HepG2 (cell line): Measurements from ENCODE around the gene CRLF3. TPM values are rescaled to one million over a fixed set of nuclear protein-coding genes. Genes with fewer than 3 reads are reported as not detected.

ENCODE experiments used
- ATAC-seq: fragments of 200-7000 bp; cut with Tn5 transposase; 3 replicates; pipeline ENCODE4 v1.9.1; 2020; ENCODE audit warnings: mild to moderate bottlenecking, moderate library complexity
- BruUV-seq: library from RNA; stranded (reverse); fragments of 400-500 nt; replicated peaks from 2 replicates; lab custom pipeline; 2021; lab: Mats Ljungman, UMichigan
- CTCF ChIA-PET: fragments of 300-600 bp; formaldehyde crosslinking; extraction: SDS; loops from one replicate; lab custom pipeline; 2021; ENCODE audit warnings: low total read pairs, inconsistent platforms, low intra/inter-chr PET ratio; lab: Yijun Ruan, JAX
- POLR2A ChIA-PET: fragments of 350-600 bp; sonication (Branson Sonifier 250); formaldehyde crosslinking; loops from one replicate; lab custom pipeline; 2020; ENCODE audit warnings: antibody characterized with exemption, inconsistent platforms; lab: Yijun Ruan, JAX
- DNase-seq: peaks from one replicate; pipeline ENCODE4 v3.0.0-alpha.2; 2015; ENCODE audit warnings: low spot score
- FAIRE-seq: peaks from 3 replicates; lab custom pipeline; 2011; peaks lifted over from hg19 to GRCh38; lab: Jason Lieb, UNC
- H2AFZ ChIP-seq: one replicate; pipeline ENCODE4 v1.6.1; 2011; ENCODE audit warnings: low read length, inconsistent platforms
- H3K27ac ChIP-seq: fragments of 300-600 bp; 3 replicates; pipeline ENCODE4 v1.8.0; 2011; ENCODE audit warnings: mixed run types, mild to moderate bottlenecking, mixed read lengths, low read length, inconsistent platforms; ENCODE audit not compliant: insufficient read depth; ENCODE audit errors: extremely low read length
- H3K27me3 ChIP-seq, 2 experiments: fragments of 200-600 bp in 1 of 2; 2 replicates in 1 of 2; 3 replicates in 1 of 2; pipeline versions ENCODE4 v1.6.0 to v1.8.0; 2011; ENCODE audit warnings: low read length in 2 of 2, mild to moderate bottlenecking in 2 of 2, moderate library complexity in 2 of 2, inconsistent platforms in 1 of 2; ENCODE audit not compliant: insufficient read depth in 2 of 2, control insufficient read depth in 1 of 2
- H3K36me3 ChIP-seq, 2 experiments: fragments of 200-600 bp in 1 of 2; replicated peaks in 1 of 2; 2 replicates in 1 of 2; 3 replicates in 1 of 2; pipeline versions ENCODE4 v1.5.1 to v1.8.0; 2011; ENCODE audit warnings: low read length in 2 of 2, inconsistent platforms in 1 of 2; ENCODE audit not compliant: insufficient read depth in 2 of 2, control insufficient read depth in 1 of 2
- H3K4me1 ChIP-seq: 2 replicates; pipeline ENCODE4 v1.5.1; 2012; ENCODE audit warnings: low read length, inconsistent platforms; ENCODE audit not compliant: insufficient read depth
- H3K4me2 ChIP-seq: 2 replicates; pipeline ENCODE4 v1.6.0; 2011; ENCODE audit warnings: low read depth, low read length, inconsistent platforms
- H3K4me3 ChIP-seq, 3 experiments: fragments of 200-600 bp in 1 of 3; sonication (generic), shearing (Covaris generic) in 1 of 3; replicated peaks in 1 of 3; 2 replicates each; pipeline ENCODE4 v1.5.1; 2011 to 2016; ENCODE audit warnings: low read length in 3 of 3, inconsistent platforms in 2 of 3, low read depth in 2 of 3, mild to moderate bottlenecking in 2 of 3, control low read depth in 1 of 3, mixed read lengths in 1 of 3; ENCODE audit not compliant: insufficient read depth in 1 of 3
- H3K79me2 ChIP-seq: one replicate; pipeline ENCODE4 v1.6.1; 2011; ENCODE audit warnings: low read length, inconsistent platforms; ENCODE audit not compliant: insufficient read depth
- H3K9ac ChIP-seq: 2 replicates; pipeline ENCODE4 v1.6.0; 2011; ENCODE audit warnings: mild to moderate bottlenecking, low read depth, low read length, inconsistent platforms; ENCODE audit not compliant: insufficient read depth
- H3K9me3 ChIP-seq: 2 replicates; pipeline ENCODE4 v1.5.1; 2012; ENCODE audit warnings: mild to moderate bottlenecking, low read length
- H4K20me1 ChIP-seq: 2 replicates; pipeline ENCODE4 v1.6.0; 2011; ENCODE audit warnings: inconsistent platforms, mild to moderate bottlenecking, low read length, moderate library complexity; ENCODE audit not compliant: insufficient read depth
- CCDC6 ChIP-seq: sonication (generic); formaldehyde crosslinking; IDR thresholded peaks from 2 replicates; pipeline ENCODE4 v1.8.1; 2022; ENCODE audit warnings: mild to moderate bottlenecking, missing genetic modification reagents, moderate library complexity
- FOXM1 ChIP-seq: sonication (generic); formaldehyde crosslinking; IDR thresholded peaks from 2 replicates; pipeline ENCODE4 v1.5.0; 2020; ENCODE audit warnings: missing genetic modification reagents
- HOXA9 ChIP-seq: sonication (generic); formaldehyde crosslinking; IDR thresholded peaks from 2 replicates; pipeline ENCODE4 v1.8.1; 2022; ENCODE audit warnings: missing genetic modification reagents, mild to moderate bottlenecking, moderate library complexity, borderline replicate concordance
- ISX ChIP-seq: sonication (generic); formaldehyde crosslinking; conservative IDR thresholded peaks from 2 replicates; pipeline ENCODE4 v1.5.0; 2020; ENCODE audit warnings: missing genetic modification reagents
- KDM2A ChIP-seq: sonication (generic); formaldehyde crosslinking; IDR thresholded peaks from 2 replicates; pipeline ENCODE4 v1.4.0; 2020; ENCODE audit warnings: low read depth, missing genetic modification reagents, borderline replicate concordance
- NCOA5 ChIP-seq: sonication (generic); formaldehyde crosslinking; IDR thresholded peaks from 2 replicates; pipeline ENCODE4 v1.4.0; 2020; ENCODE audit warnings: missing genetic modification reagents
- NFATC3 ChIP-seq: sonication (generic); formaldehyde crosslinking; IDR thresholded peaks from 2 replicates; pipeline ENCODE4 v1.5.1; 2020; ENCODE audit warnings: mild to moderate bottlenecking, missing genetic modification reagents
- NFE2L2 ChIP-seq: fragments of 150-350 bp; IDR thresholded peaks from 2 replicates; pipeline ENCODE4 v1.6.1; 2014; ENCODE audit warnings: low read length
- REPIN1 ChIP-seq: sonication (generic); formaldehyde crosslinking; IDR thresholded peaks from 2 replicates; pipeline ENCODE4 v1.8.0; 2022; ENCODE audit warnings: missing genetic modification reagents, low read depth, mild to moderate bottlenecking, borderline replicate concordance
- SOX6 ChIP-seq, 2 experiments: fragments of 450-650 bp in 1 of 2; sonication (generic) in 1 of 2; formaldehyde crosslinking in 1 of 2; IDR thresholded peaks; 2 replicates each; pipeline versions ENCODE4 v1.4.0 to v1.6.1; 2017 to 2020; ENCODE audit warnings: antibody characterized with exemption in 1 of 2, mild to moderate bottlenecking in 1 of 2, missing genetic modification reagents in 1 of 2
- THYN1 ChIP-seq: sonication (generic); formaldehyde crosslinking; IDR thresholded peaks from 2 replicates; pipeline ENCODE4 v1.8.1; 2023; ENCODE audit warnings: low read depth, mild to moderate bottlenecking, moderate library complexity, missing genetic modification reagents, borderline replicate concordance
- ZBTB42 ChIP-seq: sonication (generic); formaldehyde crosslinking; IDR thresholded peaks from 2 replicates; pipeline ENCODE4 v1.5.0; 2020; ENCODE audit warnings: mild to moderate bottlenecking, missing genetic modification reagents
- ZC3H13 ChIP-seq: sonication (generic); formaldehyde crosslinking; IDR thresholded peaks from 2 replicates; pipeline ENCODE4 v1.8.1; 2023; ENCODE audit warnings: mild to moderate bottlenecking, missing genetic modification reagents, moderate library complexity
- ZNF235 ChIP-seq: sonication (generic); formaldehyde crosslinking; IDR thresholded peaks from 2 replicates; pipeline ENCODE4 v1.8.1; 2023; ENCODE audit warnings: mild to moderate bottlenecking, missing genetic modification reagents, borderline replicate concordance
- ZNF256 ChIP-seq: sonication (generic); formaldehyde crosslinking; conservative IDR thresholded peaks from 2 replicates; pipeline ENCODE4 v1.4.0; 2020; ENCODE audit warnings: missing genetic modification reagents
- ZNF740 ChIP-seq: sonication (generic); formaldehyde crosslinking; IDR thresholded peaks from 2 replicates; pipeline ENCODE4 v1.4.0; 2020; ENCODE audit warnings: missing genetic modification reagents
- WGBS: methylation state at CpG from one replicate; pipeline ENCODE4 v1.1.6; 2017; ENCODE audit warnings: low lambda C conversion rate; 5-methylcytosine and 5-hydroxymethylcytosine counted together
- in situ Hi-C: cut with HindIII; loops from 2 replicates; pipeline ENCODE4 v1.10.0; 2017; ENCODE audit warnings: low pct_unique_long_range_greater_than_20kb; ENCODE audit not compliant: extremely low pct_ligation_motif_present
- intact Hi-C: fragments of 100-400 bp; cut with micrococcal nuclease; formaldehyde crosslinking; loops from one replicate; pipeline ENCODE4 v1.10.0; 2022; ENCODE audit not compliant: unreplicated experiment
- polyA plus RNA-seq, 8 experiments: library from polyadenylated mRNA; depleted of rRNA in 3 of 8; stranded (reverse) in 7 of 8; unstranded in 1 of 8; fragments of >200 nt; fragmentation: Illumina TruSeq in 4 of 8; extraction: Trizol in 4 of 8; gene quantifications; 2 replicates each; pipeline versions ENCODE4 v1.2.1 to v1.2.3, GENCODE V29; 2011 to 2016; ENCODE audit warnings: low read depth in 4 of 8, missing spikeins in 1 of 8, mixed read lengths in 1 of 8; ENCODE audit not compliant: insufficient read depth in 1 of 8
- total RNA-seq, 5 experiments: library from RNA; depleted of rRNA; stranded (reverse); fragments of >200 nt; fragmentation: Illumina TruSeq; extraction: Trizol; gene quantifications; 2 replicates each; pipeline ENCODE4 v1.2.3, GENCODE V29; 2016; ENCODE audit warnings: low read depth in 1 of 5
- TF ChIP-seq, protein P1 (sequence below): sonication (generic); formaldehyde crosslinking; IDR thresholded peaks from 2 replicates; pipeline ENCODE4 v1.5.1; 2020; ENCODE audit warnings: mild to moderate bottlenecking, missing genetic modification reagents, moderate library complexity
- TF ChIP-seq, protein P2 (sequence below): IDR thresholded peaks from 2 replicates; pipeline ENCODE4 v1.6.1; 2012; ENCODE audit warnings: inconsistent platforms

The CRLF3 gene
- total and polyA plus RNA-seq, 2 of the 13 experiments (the other 11 are each of a cell fraction or from before 2014, with no cell fraction given), result 6.4 to 9.1 TPM

DNA sequence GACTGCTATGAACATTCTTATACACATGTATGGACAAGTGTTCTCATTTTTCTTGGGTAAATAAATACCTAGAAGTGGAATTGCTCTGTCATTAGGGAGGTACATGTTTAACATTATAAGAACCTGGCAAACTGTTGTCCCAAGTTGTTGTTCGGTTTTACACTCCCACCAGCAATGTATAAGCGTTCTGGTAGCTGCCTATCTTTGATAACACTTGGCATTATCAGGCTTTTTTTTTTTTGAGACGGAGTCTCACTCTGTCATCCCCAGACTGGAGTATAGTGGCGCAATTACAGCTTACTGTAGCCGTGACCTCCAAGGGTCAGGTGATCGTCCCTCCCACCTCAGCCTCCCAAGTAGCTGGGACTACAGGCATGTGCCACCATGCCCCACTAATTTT lies 23.5 kb upstream of the CRLF3 start (continued):
- TF ChIP-seq ZC3H13, result no peak
- TF ChIP-seq ZNF235 (CRISPR knock-in tag), result no peak
- no peak for TF ChIP-seq KDM2A (CRISPR knock-in tag)

GRCh38 chr17:30840771-30841170 lies 16.3 kb upstream of the CRLF3 start:
- POLR2A ChIA-PET, result no interaction called here
- CTCF ChIA-PET, result no interaction called here
- intact Hi-C loops, result no loop called here

More at GRCh38 chr17:30840771-30841170, 16.3 kb upstream of the CRLF3 start:
- H2AFZ ChIP-seq, result no peak overlapping the region
- H3K4me2 ChIP-seq, result no peak overlapping the region
- DNase-seq (no peak), ATAC-seq (no peak), FAIRE-seq (no peak)
- no peaks in the 10 kb centered on the region for H3K4me1 ChIP-seq
- no peak overlapping the region for H3K4me3 ChIP-seq
- H3K79me2 ChIP-seq, result no peaks in the 10 kb centered on the region
- no peaks in the 10 kb centered on the region; a peak in 1 of 5 replicates for H3K27me3 ChIP-seq
- H4K20me1 ChIP-seq, result no peaks in the 10 kb centered on the region
- H3K27ac ChIP-seq, result no peak overlapping the region
- no TSS peak for BruUV-seq
- in situ Hi-C loops, result no loop called here
- 97% methylated on average over 7 of the region's 7 CpGs for WGBS
- no peaks in the 10 kb centered on the region for H3K9me3 ChIP-seq
- H3K9ac ChIP-seq, result no peak overlapping the region
- TF ChIP-seq NFE2L2 (no peak), REPIN1 (CRISPR knock-in tag) (no peak), ISX (CRISPR knock-in tag) (no peak), NFATC3 (no peak), ZNF256 (CRISPR knock-in tag) (no peak), NCOA5 (CRISPR knock-in tag) (no peak), THYN1 (no peak), FOXM1 (CRISPR knock-in tag) (no peak), CCDC6 (no peak), ZNF740 (no peak), ZBTB42 (CRISPR knock-in tag) (no peak), SOX6 (IDR thresholded peaks at IDR 0.05) (no peak), SOX6 (CRISPR knock-in tag; IDR thresholded peaks at IDR 0.05) (no peak), HOXA9 (CRISPR knock-in tag) (no peak)
- TF ChIP-seq, protein P1, sequence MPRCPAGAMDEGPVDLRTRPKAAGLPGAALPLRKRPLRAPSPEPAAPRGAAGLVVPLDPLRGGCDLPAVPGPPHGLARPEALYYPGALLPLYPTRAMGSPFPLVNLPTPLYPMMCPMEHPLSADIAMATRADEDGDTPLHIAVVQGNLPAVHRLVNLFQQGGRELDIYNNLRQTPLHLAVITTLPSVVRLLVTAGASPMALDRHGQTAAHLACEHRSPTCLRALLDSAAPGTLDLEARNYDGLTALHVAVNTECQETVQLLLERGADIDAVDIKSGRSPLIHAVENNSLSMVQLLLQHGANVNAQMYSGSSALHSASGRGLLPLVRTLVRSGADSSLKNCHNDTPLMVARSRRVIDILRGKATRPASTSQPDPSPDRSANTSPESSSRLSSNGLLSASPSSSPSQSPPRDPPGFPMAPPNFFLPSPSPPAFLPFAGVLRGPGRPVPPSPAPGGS (CRISPR knock-in tag), result no peak
- TF ChIP-seq, protein P2, sequence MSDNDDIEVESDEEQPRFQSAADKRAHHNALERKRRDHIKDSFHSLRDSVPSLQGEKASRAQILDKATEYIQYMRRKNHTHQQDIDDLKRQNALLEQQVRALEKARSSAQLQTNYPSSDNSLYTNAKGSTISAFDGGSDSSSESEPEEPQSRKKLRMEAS, result no peak
- H3K36me3 ChIP-seq, result peaks cover 2 to 40% of the 10 kb centered on the region in 2 experiments
